Measurements from ENCODE around the gene TMEM145.

DNA sequence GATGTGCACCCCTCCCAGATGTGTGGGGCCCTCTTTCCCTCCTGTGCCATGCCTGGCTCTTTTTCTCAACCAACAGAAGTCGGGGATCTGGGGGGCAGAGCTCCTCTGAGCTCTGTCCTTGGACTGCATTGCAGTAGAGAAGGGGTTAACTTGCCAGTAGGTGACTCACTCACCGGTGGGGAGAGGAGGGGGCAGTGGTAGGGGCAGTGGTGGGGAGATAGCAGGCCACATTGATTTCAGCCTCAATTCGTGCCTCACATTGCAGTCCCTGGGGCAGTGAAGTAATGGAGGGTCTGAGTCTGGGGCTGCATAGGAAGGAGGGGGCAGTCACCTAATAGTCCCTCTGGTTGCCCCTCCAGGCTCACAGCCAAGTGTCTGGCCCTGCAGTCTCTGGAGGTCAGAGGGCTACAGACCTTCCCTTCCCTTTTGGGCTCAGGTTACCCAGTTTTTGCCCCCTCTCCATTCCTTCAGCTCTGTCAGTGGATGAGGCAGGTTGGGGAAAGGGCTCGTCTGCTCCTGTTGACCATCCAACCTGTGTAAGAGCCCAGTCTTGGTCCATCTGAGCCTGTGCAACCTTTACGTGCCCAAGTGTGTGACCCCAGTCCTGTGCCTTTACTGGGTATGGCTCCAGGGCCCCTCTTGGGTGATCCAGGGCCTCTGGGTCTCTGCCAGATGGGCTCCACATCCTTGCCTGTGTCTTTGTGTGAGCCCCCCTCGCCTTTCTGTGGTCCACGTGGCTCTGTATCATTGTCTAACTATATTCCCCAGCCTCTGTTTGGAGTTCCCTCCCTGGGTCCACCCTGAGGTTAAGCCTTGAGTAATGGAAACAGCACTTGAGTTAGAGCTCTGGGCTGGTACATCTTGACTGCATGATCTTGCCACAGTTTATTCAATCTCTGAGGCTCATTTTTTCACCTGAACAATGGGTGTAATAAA is 31.0 kb upstream of the TMEM145 start:
- no peak for TF ChIP-seq CTCF (IDR thresholded peaks at IDR 0.05)
- TF ChIP-seq POLR2A (IDR thresholded peaks at IDR 0.05): no peak
- no peak for TF ChIP-seq POLR2AphosphoS5 (IDR thresholded peaks at IDR 0.05)

Data from transverse colon (tissue), 4 donors.